GM18519 (cell line): ENCODE results near the gene IL24.

Experiments
- ATAC-seq: cut with Tn5 transposase; IDR thresholded peaks from one replicate; pipeline ENCODE4 v1.9.1; 2021; ENCODE audit warnings: mild to moderate bottlenecking, moderate library complexity; ENCODE audit not compliant: unreplicated experiment, low FRiP score

The IL24 gene

GRCh38 chr1:206875752-206876377 is 21.4 kb upstream of the IL24 start:
- no peak for ATAC-seq

- ATAC-seq = no peak
These were observed 18.8 kb upstream of the IL24 start for GRCh38 chr1:206878456-206878855.

GRCh38 chr1:206880314-206880713 is 16.9 kb upstream of the IL24 start:
- no peak for ATAC-seq

GRCh38 chr1:206882555-206882954 is 14.7 kb upstream of the IL24 start:
- ATAC-seq = no peak

- ATAC-seq = no peak
These were observed 14.1 kb upstream of the IL24 start for GRCh38 chr1:206883160-206883559.

- ATAC-seq = no peak
These were observed 13.4 kb upstream of the IL24 start for GRCh38 chr1:206883876-206884275.

- ATAC-seq = no peak
These were observed 11.7 kb upstream of the IL24 start for GRCh38 chr1:206885341-206886060.

- ATAC-seq = no peak
These were observed 10.4 kb upstream of the IL24 start for GRCh38 chr1:206886831-206887230.

GRCh38 chr1:206887701-206888100 is 9.5 kb upstream of the IL24 start:
- no peak for ATAC-seq

GRCh38 chr1:206890125-206891060 is 6.8 kb upstream of the IL24 start:
- ATAC-seq = no peak

- no peak for ATAC-seq
These were observed 5.8 kb upstream of the IL24 start for GRCh38 chr1:206891412-206891811.

GRCh38 chr1:206892351-206892984 is 4.8 kb upstream of the IL24 start:
- ATAC-seq = no peak

GRCh38 chr1:206893380-206893779 is 3.9 kb upstream of the IL24 start:
- ATAC-seq = no peak

GRCh38 chr1:206895325-206895724 is 1.9 kb upstream of the IL24 start:
- ATAC-seq = no peak

- no peak for ATAC-seq
These were observed 1.4 kb upstream of the IL24 start for GRCh38 chr1:206895837-206896242.

GRCh38 chr1:206896261-206896660 is 982 bp upstream of the IL24 start:
- ATAC-seq = no peak

GRCh38 chr1:206898089-206898914 is 1.1 kb downstream of the IL24 start:
- ATAC-seq = no peak

- ATAC-seq = no peak
These were observed 1.7 kb downstream of the IL24 start for GRCh38 chr1:206898915-206899431.

GRCh38 chr1:206899717-206900116 is 2.5 kb downstream of the IL24 start:
- no peak for ATAC-seq

GRCh38 chr1:206900149-206900548 is 2.9 kb downstream of the IL24 start:
- ATAC-seq = no peak
